Testis (tissue), 3 donors: Measurements from ENCODE around the gene ARMC12. TPM values are rescaled to one million over a fixed set of nuclear protein-coding genes. Genes with fewer than 3 reads are reported as not detected.
"Not testable (repeated sequence)": the region's sequence is repeated elsewhere in the genome, so short reads cannot be mapped to it uniquely, and the experiment has no call there.

Experiments used
- DNase-seq: peaks from one replicate; pipeline ENCODE4 v3.0.0-alpha.2; 2019
- H3K27ac ChIP-seq, 2 donors: fragments of 200-600 bp; sonication (generic); one replicate each; pipeline ENCODE4 v1.5.1; 2019
- H3K27me3 ChIP-seq: fragments of 200-600 bp; sonication (generic); one replicate; pipeline ENCODE4 v1.5.1; 2019
- H3K36me3 ChIP-seq: fragments of 200-600 bp; sonication (generic); one replicate; pipeline ENCODE4 v1.5.1; 2017; ENCODE audit warnings: low read depth; ENCODE audit errors: missing control alignments
- H3K4me1 ChIP-seq: fragments of 200-600 bp; sonication (generic); one replicate; pipeline ENCODE4 v1.5.1; 2019
- H3K4me3 ChIP-seq, 2 donors: fragments of 200-600 bp; sonication (generic); one replicate each; pipeline ENCODE4 v1.5.1; 2017 to 2019
- H3K9me3 ChIP-seq: fragments of 200-600 bp; sonication (generic); one replicate; pipeline ENCODE4 v1.5.1; 2017
- POLR2A ChIP-seq: fragments of 450-650 bp; IDR thresholded peaks from one replicate; pipeline ENCODE4 v1.6.1; 2017; ENCODE audit warnings: antibody characterized with exemption, mild to moderate bottlenecking, moderate library complexity
- WGBS, 2 donors: methylation state at CpG; one replicate each; pipeline ENCODE4 v1.1.5; 2018; 5-methylcytosine and 5-hydroxymethylcytosine counted together
- intact Hi-C: fragments of 100-400 bp; cut with DNase I; formaldehyde crosslinking; loops from one replicate; pipeline ENCODE4 v1.15.1; 2023; ENCODE audit warnings: low total_unique reads
- polyA plus RNA-seq: library from polyadenylated mRNA; stranded (reverse); fragments of 350-450 nt; fragmentation: Illumina TruSeq; extraction: RNeasy Lipid Tissue Mini Kit (QIAGEN cat#74804); gene quantifications from one replicate; pipeline ENCODE4 v1.2.3, GENCODE V29; 2014; ENCODE audit warnings: low read depth, low replicate concordance; ENCODE audit not compliant: insufficient read depth
- total RNA-seq, 2 donors: library from RNA; depleted of rRNA; stranded (reverse); fragments of >200 nt; gene quantifications; one replicate each; pipeline ENCODE4 v1.2.3, GENCODE V29; 2016
- TF ChIP-seq, protein P1 (sequence below), 3 experiments: fragments of 450-650 bp in 2 of 3; fragments of 200-600 bp in 1 of 3; sonication (generic) in 1 of 3; IDR thresholded peaks; one replicate each; pipeline ENCODE4 v1.5.1; 2016 to 2019; ENCODE audit warnings: antibody characterized with exemption in 3 of 3, mild to moderate bottlenecking in 2 of 3, moderate library complexity in 1 of 3

Gene ARMC12
- total and polyA plus RNA-seq, 3 donors from 2014 or later, result 46.8 to 104 (median 84.9) TPM

DNA sequence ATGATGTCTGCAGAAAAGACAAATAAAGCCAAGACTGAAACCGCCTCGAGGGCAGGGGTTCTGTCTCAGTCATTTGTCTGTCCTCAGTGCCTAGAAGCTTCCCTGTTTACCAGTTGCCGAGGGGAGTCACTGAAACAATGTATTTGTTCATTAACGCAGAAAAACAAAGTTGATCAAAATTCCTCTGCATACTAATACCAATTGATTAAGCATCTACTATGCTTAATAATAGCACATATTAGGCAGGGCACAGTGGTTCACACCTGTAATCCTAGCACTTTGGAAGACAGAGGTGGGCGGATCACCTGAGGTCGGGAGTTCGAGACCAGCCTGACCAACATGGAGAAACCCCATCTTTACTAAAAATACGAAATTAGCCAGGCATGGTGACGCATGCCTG is 46.3 kb upstream of the ARMC12 start:
- no peaks in the 10 kb centered on the region for H3K27me3 ChIP-seq
- H3K27ac ChIP-seq, result peak overlapping the region; percentile 68 to 99
- TF ChIP-seq, protein P1, sequence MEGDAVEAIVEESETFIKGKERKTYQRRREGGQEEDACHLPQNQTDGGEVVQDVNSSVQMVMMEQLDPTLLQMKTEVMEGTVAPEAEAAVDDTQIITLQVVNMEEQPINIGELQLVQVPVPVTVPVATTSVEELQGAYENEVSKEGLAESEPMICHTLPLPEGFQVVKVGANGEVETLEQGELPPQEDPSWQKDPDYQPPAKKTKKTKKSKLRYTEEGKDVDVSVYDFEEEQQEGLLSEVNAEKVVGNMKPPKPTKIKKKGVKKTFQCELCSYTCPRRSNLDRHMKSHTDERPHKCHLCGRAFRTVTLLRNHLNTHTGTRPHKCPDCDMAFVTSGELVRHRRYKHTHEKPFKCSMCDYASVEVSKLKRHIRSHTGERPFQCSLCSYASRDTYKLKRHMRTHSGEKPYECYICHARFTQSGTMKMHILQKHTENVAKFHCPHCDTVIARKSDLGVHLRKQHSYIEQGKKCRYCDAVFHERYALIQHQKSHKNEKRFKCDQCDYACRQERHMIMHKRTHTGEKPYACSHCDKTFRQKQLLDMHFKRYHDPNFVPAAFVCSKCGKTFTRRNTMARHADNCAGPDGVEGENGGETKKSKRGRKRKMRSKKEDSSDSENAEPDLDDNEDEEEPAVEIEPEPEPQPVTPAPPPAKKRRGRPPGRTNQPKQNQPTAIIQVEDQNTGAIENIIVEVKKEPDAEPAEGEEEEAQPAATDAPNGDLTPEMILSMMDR (IDR thresholded peaks at IDR 0.05), result no peak
- TF ChIP-seq POLR2A, result no peak
- no peaks in the 10 kb centered on the region for H3K9me3 ChIP-seq
- no peak overlapping the region for H3K4me3 ChIP-seq
- 81 to 85% methylated on average over 9 of the region's 9 CpGs for WGBS, 2 donors
- no peak for DNase-seq
- peaks cover 19% of the 10 kb centered on the region for H3K4me1 ChIP-seq
- H3K36me3 ChIP-seq, result no peaks in the 10 kb centered on the region
- intact Hi-C loops, result no loop called here

DNA sequence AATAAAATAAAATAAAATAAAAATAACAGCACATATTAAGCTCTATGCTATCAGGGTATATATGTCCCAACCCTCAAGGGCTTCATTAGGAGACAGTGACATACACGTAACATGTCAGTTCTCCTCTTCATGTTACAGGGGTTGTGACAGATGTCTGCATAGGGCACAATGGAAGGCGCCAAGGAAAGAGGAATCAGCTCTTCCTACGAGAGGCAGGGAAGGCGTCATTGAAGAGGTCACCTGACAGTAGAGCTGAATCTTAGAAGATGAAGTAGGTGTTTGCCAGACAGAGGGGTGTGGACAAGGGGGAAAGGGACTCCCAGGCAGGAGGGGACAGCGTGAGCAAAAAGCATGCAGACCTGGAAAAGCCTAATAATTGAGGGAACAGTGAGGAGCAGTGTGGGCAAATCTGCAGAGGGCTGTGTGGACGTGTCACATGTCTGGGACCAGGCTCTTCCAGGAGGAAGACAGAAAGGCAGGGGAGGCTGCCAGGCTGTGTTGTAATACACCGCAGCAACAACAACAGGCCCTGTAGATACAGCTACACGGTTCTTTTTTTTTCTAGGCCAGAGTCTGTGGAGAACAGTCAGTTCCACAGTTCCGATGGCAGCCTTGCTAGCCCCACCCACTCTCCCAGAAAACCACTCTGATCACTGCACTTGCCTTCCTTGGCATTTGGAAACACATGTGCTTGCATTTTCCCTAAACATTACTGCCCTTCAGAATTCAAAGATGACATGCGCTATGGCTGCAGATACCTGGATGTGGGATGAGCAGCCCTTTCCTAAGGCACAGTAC is 45.6 kb upstream of the ARMC12 start:
- WGBS, 2 donors, result 55 to 60% methylated on average over 10 of the region's 10 CpGs
- TF ChIP-seq, protein P1 (IDR thresholded peaks at IDR 0.05), result no peak
- TF ChIP-seq POLR2A, result no peak
- Histone ChIP-seq H3K36me3 (no peaks in the 10 kb centered on the region), H3K4me3 (no peak overlapping the region), H3K27me3 (no peaks in the 10 kb centered on the region), H3K9me3 (no peaks in the 10 kb centered on the region), H3K4me1 (peaks cover 19% of the 10 kb centered on the region), H3K27ac (peak overlapping the region; percentile 68 to 99)
- intact Hi-C loops, result no loop called here
- peak; percentile 90 for DNase-seq

DNA sequence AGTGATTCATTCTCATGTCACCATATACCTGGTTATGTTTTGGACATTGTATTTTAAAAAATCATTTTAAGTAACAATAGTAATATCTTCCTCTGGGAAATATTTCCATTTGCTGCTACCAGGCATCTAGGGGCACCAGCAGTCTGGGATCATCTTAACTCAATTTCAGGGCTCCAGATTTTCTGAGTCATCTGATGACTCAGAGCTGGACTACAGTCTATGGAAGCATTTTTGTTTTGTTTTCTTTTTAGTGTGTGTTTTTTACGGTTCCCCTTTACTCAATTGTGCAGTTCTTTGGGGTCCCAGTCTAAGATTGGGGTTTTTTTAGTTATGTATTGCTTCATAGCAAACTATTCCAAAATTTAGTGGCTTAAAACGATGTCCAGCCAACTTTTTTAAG is 42.4 kb upstream of the ARMC12 start:
- Histone ChIP-seq H3K36me3 (no peaks in the 10 kb centered on the region), H3K4me1 (peaks cover 13% of the 10 kb centered on the region), H3K4me3 (no peak overlapping the region), H3K27me3 (no peaks in the 10 kb centered on the region), H3K9me3 (no peaks in the 10 kb centered on the region), H3K27ac (no peak overlapping the region)
- no peak for DNase-seq
- TF ChIP-seq, protein P1 (IDR thresholded peaks at IDR 0.05), result no peak
- no peak for TF ChIP-seq POLR2A
- intact Hi-C loops, result no loop called here
- WGBS, 2 donors, result 90 to 94% methylated on average over 2 of the region's 2 CpGs

DNA sequence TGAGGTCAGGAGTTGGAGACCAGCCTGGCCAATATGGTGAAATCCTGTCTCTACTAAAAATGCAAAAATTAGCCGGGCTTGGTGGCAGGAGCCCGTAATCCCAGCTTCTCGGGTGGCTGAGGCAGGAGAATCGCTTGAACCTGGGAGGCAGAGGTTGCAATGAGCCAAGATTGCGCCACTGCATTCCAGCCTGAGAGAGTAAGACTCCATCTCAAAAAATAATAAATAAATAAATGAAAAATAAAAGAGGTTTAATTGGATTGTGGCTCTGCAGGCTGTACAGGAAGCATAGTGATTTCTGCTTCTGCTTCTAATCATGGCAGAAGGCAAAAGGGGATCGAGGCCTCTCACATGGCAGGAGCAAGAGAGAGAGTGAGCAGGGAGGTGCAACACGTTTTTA is 38.4 kb upstream of the ARMC12 start:
- H3K9me3 ChIP-seq, H3K27me3 ChIP-seq, DNase-seq, H3K27ac ChIP-seq, H3K4me1 ChIP-seq, intact Hi-C loops, H3K36me3 ChIP-seq, H3K4me3 ChIP-seq: not testable (repeated sequence)
- 88 to 94% methylated on average over 7 of the region's 7 CpGs for WGBS, 2 donors

DNA sequence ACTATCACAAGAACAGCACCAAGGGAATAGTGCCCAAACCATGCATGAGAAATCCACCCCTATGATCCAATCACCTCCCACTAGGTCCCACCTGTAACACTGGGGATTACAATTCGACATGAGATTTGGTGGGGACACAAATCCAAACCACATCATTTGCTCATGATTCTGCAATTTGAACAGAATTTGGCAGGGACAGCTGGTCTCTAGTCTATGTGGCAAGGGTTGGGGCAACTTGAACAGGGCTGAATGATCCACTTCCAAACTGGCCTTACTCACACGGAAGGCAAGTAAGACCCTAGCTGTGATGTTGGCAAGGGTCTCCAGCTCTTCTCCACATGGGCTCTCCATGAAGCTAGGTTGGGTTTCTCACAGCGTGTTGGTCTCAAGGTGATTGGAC is 38.0 kb upstream of the ARMC12 start:
- no peak for DNase-seq
- H3K9me3 ChIP-seq, result no peaks in the 10 kb centered on the region
- H3K4me3 ChIP-seq, result no peak overlapping the region
- intact Hi-C loops, result no loop called here
- TF ChIP-seq, protein P1 (IDR thresholded peaks at IDR 0.05), result no peak
- no peak for TF ChIP-seq POLR2A
- no peaks in the 10 kb centered on the region for H3K4me1 ChIP-seq
- H3K36me3 ChIP-seq, result no peaks in the 10 kb centered on the region
- H3K27ac ChIP-seq, result no peak overlapping the region
- no peaks in the 10 kb centered on the region for H3K27me3 ChIP-seq
- WGBS, 2 donors, result 90 to 93% methylated on average over 2 to 3 of the region's 3 CpGs
